SK-N-MC (cell line): ENCODE data around the gene ATE1.

Source experiments
- EZH2 ChIP-seq: fragments of 200-600 bp; sonication (generic); IDR thresholded peaks from one replicate; pipeline ENCODE4 v1.6.1; 2017; ENCODE audit warnings: antibody characterized with exemption
- FOXP2 ChIP-seq: optimal IDR thresholded peaks from 2 replicates; pipeline ENCODE3; 2011; ENCODE audit warnings: mild to moderate bottlenecking, moderate library complexity; ENCODE audit not compliant: insufficient read depth; ENCODE audit errors: extremely low read length, control extremely low read depth
- POLR2AphosphoS5 ChIP-seq: IDR thresholded peaks from 2 replicates; pipeline ENCODE4 v1.6.1; 2012; ENCODE audit warnings: mild to moderate bottlenecking, low read depth, low read length, borderline replicate concordance

DNA sequence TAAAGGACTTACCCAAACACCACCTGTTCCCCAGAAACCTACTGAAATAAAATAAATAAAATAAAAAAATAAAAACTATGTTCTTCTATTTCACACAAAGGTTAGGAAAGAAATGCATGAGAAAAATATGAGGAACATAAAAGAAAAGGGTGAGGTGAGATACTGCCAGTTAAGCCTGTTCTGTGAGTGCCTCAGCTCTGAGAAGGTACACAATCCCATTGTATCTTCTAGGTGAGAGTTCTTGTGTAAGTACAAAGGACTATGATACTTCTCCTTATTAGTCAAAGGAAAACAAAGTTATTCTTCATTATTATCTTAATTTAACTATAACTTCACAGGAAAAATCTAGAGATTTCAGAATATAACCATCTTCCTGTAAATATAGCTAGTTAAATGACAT lies 86.0 kb downstream of the ATE1 start:
- TF ChIP-seq POLR2AphosphoS5: no peak
- TF ChIP-seq EZH2: no peak
- TF ChIP-seq FOXP2: no peak
